CMK (cell line): Measurements from ENCODE around the gene PXDN.
"Not testable (repeated sequence)": the region's sequence is repeated elsewhere in the genome, so short reads cannot be mapped to it uniquely, and the experiment has no call there.

ENCODE experiments used
- DNase-seq: peaks from one replicate; pipeline ENCODE4 v3.0.0-alpha.2; 2010; ENCODE audit warnings: low read depth

PXDN gene

GRCh38 chr2:1741851-1742250 lies 2.5 kb downstream of the PXDN start:
- DNase-seq, result no peak

DNA sequence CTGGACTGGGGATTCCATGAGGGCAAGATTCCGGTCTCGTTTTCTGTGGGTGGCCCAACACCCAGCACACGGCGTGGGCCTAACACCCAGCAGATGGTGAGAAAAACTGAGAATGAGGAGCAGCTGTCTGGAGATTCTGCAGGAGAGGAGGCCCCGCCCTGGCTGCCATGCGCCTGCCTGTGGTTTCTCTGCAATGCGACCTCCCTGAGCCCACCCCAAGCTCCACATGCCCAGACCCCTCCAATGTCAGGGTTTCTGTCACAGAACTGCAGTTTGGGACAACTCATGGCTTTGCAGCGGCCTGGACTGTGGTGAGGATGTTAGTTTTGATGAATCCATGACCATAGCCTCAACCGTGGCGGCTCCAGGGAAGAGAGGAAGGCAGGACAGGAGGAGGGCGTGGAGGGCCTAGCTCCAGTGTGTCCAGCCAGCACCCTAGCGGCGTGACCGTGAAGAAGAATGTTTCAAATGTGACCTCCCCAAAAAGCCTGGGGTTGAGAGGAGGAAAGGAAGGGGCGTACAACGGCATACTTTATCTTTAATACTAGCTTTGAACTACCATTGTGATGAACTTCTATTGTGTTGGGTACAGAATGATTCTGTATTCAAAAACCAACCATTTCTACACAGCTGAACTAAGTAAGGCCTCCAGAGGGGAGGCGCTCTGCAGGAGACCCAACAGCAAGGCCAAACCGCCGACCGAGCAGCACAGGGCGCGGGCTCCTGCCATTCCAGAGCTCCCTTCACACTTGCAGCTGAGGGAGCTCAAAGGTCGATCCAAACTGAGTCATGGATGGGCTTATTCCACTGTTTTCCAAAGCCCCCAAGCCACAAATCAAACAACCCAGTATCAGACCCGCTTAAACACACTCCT lies 3.4 kb downstream of the PXDN start:
- no peak for DNase-seq

DNA sequence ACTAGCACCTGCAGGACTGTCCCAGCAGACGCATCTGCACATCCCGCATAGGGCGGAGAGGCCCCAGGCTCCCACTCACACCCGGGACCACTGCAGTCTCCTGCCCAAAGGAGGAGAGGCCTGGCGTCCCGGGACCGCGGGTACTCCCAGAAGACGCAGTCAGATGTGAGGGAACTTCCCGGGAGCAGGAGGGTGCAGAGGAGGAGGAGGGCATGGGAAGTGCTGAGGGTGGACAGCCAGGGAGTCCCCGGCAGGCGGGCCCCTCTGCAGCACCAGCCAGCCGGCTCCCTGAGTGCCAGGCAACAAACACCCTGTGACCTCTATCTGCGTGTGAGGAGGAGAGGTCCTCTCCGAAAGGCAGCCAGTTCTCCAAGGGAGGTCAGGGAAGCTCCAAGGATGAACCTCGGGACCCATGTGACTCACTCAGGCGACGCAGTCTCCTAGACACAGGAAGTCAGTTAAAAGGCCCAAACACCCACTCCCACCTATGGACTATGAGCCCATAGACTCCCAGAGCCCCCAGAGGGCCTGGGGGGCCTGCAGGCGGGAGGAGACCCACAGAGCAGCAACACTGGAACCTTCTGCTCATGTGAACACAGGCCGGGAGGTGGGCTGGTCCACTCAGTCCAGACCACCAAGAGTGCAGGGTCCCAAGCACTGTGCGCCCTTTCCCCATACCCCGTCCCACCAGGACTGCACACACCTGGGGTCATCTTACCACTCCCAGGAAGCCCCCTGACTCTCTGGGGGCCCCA lies 4.2 kb downstream of the PXDN start:
- DNase-seq, result no peak

DNA sequence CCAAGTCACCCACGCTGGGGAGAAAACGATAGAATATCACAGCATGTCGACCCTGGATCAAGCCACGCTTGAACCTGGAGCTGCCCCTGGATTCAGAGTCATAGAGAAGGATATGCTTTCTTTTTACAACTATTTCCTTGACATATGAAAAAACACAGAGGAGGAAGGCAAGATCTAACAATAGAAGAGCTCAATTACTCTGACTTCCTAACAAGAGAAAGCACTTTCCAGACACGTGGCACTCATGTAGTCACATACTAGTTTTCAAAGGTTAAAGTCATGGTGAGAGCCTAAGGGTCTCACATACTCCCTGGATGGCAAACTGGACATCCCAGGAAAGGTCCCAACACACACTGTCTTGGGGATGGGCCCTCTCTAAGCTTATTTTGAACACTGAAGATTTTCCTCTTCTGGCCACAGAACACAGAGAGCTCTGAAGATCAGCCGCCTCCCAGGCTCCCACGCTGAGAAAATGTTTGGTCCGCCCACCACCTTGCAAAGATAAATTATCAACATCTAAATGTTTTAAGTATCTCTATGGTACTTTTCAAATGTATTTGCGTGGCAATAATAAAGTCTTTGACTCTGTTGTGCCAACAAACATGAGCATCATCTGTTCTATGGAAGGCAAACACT lies 4.9 kb downstream of the PXDN start:
- no peak for DNase-seq

DNA sequence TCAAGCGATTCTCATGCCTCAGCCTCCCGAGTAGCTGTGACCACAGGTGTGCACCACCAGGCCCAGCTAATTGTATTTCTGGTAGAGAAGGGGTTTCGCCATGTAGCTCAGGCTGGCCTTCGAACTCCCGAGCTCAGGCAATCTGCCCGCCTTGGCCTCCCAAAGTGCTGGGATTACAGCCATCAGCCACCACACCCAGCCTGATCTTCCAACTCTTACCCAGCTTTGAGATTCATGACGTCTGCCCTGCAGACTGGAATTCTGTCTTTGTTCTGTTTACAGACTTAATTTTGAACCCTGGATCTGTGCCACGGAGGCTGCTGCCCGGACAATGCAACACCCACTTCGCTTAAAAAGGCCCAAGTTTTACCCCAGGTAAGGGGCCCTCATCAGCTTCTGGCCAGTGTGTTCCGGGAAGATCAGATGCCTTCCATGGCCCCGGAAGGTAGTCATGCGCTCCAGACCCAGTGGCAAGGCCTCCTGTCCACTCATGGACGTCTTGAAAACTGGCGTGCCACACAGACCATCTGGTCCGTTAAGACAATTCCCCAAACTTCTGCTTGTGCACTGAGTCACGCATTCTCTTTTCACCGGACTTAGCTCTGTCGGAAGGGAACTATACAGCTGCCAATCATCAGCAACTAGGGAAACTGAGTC lies 5.5 kb downstream of the PXDN start:
- DNase-seq, result no peak

GRCh38 chr2:1738163-1738562 lies 6.2 kb downstream of the PXDN start:
- DNase-seq, result no peak

DNA sequence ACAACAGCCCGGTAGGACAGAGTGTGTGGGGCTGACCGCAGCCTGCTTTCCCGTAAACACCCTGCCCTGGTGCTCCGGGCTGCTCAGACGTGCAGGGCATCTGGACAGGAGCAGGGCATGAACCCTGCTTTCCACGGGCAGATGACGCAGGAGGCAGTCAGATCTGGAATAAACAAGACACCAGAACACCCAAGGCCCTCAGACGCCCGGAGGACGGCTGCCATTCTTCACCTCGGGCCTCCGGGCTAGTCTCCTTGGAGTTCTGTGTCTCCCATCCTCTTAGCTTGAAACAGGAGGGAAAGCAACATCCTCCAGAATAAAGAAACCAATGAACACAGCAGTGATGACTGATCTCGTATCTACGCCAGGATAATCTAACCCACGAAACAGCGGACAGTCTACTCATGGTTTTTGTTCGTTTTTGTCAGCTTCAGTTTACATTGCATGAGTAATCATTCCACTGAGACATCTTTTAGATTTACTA lies 7.3 kb downstream of the PXDN start:
- DNase-seq, result no peak

DNA sequence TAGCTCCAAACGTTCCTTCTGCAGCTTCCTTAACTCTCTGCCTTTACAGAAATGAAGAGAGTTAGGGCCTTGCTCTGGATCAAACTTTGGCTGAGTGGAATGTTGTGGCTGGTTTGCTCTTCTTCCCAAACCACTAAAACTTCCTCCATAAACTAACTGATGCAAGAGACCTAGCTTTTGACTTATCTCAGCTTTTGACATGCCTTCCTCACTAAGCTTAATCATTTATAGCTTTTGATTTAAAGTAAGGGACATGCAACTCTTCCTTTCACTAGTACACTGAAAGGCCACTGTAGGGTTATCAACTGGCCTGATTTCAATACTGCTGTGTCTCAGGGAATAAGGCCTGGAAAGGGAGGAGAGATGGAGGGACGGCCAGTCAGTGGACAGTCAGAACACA lies 8.3 kb downstream of the PXDN start:
- DNase-seq, result no peak

GRCh38 chr2:1733298-1733697 lies 11.0 kb downstream of the PXDN start:
- DNase-seq, result not testable (repeated sequence)

DNA sequence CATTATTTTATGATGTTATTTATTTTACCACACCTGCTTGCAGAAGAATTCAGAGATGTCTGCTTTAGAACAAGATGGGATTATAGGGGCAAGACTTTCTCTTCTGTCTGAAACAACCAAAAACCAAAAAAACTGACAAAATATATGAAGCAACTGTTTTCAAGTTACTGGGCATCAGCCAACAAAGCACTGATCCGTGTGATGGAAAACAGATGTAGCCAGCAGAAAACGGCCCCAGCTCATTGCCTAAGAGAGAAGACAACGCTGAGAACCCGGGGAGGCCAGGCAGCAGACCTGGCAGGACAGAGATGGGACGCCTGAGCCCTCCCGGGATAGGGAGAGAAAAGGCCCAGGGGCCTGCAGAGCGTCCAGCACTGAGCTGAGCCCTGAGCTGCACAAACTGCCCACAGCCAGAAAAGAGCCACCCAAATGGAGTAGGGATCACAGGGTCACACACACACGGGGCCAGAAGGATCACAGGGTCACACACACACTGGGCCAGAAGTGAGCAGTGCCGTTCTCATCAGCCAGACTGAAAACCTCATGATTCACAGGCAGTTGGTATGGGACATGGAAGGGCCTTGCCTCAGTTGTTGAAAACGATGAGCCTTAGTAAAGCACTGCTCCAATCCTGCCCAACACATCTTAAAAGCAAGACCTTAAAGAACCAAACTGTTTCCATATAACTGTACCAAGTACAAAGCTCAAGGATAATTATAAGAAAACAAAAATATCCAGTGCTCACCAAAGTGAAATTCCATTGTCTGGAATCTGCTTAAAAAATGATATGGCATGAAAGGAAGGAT lies 12.1 kb downstream of the PXDN start:
- DNase-seq, result no peak

DNA sequence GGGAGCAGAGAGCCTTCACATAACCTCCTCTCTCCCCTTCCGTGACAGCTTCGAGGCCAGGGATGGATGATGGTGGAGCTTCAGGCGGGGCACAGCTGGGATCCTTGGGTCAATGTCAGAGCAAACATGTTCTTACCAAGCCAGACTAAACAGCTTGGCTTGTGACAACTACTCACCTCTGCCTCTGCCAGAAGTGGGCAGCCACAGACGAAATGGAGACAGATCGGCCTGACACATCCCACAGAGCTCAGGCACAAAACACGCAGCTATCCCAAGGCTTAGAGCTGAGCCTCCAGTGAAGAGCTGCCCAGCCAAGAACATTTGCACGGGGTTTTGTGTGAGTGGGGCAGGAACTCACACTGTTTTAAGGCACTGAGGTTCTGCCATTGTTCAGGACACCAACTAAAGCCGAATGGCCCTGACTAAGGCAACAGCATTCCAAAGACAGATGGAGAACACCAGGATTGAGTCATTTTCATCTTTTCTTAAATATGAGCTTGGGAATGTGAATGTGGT lies 12.8 kb downstream of the PXDN start:
- no peak for DNase-seq

- no peak for DNase-seq
Measured at GRCh38 chr2:1730015-1730927, 14.0 kb downstream of the PXDN start.

DNA sequence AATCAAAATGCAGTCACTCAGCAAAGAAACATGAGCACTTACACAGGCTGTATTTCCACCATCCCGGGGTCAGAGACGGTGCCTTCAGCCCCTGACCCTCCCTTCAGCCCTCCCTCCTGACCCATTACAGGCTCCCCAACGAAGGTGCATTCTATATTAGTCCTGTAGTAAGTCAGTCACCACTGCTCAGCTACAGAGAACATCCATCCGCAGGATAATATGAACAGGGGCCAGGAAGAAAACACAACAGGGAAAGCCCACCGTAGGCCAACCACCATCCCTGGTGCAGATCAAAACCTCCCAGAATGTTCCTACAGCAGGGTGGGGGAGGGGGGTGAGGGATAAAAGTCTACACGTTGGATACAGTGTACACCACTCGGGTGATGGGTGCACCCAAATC lies 15.1 kb downstream of the PXDN start:
- no peak for DNase-seq

DNA sequence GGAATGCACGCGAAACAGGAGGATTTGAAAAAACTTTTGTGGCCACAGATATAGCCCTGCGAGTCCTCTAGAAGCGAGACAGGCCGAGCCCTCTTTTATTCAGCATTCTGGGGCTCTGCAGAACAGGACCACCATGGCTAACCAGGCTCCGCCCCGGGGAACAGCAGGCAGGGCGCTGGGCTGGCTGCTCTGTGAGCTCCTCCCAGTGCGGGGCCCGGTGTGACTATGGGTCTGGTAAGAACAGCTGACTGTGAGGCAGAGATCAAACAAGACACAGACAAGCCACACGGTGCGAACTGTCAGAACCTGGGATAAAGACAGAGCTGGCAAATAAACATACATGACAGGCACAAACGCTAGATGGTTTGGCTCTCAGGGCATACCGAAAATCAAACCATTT lies 15.5 kb downstream of the PXDN start:
- no peak for DNase-seq

DNA sequence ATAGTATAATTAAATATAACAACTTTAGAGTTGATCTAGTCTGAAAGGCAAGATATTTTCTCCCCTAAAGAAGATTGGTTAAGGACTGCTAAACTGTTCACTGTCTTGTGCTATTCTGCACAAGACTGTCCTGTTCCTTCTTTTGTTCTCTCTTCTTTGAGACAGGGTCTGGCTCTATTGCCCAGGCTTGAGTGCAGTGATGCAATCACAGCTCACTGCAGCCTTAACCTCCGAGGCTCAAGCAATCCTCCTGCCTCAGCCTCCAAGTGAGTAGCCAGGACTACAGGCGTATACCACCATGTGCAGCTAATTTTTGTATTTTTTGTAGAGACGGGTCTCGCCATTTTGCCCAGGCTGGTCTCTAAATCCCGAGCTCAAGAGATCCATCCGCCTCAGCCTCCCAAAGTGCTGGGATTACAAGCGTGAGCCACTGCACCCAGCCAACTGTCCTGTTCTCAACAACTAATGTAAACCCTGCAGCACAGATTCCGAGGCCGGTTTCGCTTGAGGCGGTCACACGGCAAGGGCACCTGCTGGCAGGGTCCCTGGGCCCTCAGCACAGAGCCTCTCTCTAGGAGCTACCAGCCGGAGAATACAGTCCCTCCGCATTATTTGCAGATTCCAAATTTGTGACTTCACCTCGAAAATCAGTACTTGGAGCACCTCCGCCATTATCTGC lies 16.4 kb downstream of the PXDN start:
- DNase-seq, result no peak

GRCh38 chr2:1727101-1727771 lies 17.1 kb downstream of the PXDN start:
- DNase-seq, result no peak

DNA sequence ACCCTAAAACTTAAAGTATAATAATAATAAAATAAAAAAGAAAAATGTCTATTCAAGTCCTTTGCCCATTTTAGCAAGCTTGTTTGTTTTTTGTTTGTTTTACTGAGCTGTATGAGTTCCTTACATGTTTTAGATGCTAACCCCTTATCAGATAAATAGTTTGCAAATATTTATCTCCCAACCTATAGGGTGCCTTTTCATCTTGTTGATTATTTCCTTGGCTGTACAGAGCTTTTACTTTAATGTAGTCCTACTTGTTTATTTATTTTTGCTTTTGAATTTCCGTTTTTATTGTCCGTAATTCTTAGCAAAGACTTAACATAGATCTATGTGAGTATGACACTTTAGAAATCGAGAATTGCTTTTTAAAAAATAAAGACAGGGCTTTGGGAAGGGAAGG lies 17.8 kb downstream of the PXDN start:
- no peak for DNase-seq

DNA sequence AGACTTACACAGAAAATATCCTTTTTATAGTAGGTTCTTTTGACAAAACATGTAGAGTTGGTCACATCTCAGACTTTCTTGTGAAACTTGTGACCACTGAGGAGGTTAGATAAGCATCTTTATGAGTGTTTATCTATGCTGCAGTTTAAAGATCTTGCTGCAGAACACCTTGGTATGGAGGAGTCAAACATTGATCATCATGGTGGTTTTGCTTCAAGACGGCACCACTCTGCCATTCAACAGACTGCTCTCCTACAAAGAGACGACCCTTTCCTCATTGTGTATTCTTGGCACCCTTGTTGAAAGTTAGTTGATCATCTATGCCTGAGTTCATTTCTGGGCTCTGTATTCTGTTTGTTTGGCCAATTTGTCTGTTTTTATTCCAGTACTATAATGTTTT lies 20.0 kb downstream of the PXDN start:
- DNase-seq, result not testable (repeated sequence)
